Testis (tissue), 3 donors: ENCODE data around the gene SDHA. TPM values are rescaled to one million over a fixed set of nuclear protein-coding genes. Genes with fewer than 3 reads are reported as not detected.

ENCODE experiments used
- DNase-seq: peaks from one replicate; pipeline ENCODE4 v3.0.0-alpha.2; 2019
- H3K27ac ChIP-seq, 2 donors: fragments of 200-600 bp; sonication (generic); one replicate each; pipeline ENCODE4 v1.5.1; 2019
- H3K27me3 ChIP-seq: fragments of 200-600 bp; sonication (generic); one replicate; pipeline ENCODE4 v1.5.1; 2019
- H3K36me3 ChIP-seq: fragments of 200-600 bp; sonication (generic); one replicate; pipeline ENCODE4 v1.5.1; 2017; ENCODE audit warnings: low read depth; ENCODE audit errors: missing control alignments
- H3K4me1 ChIP-seq: fragments of 200-600 bp; sonication (generic); one replicate; pipeline ENCODE4 v1.5.1; 2019
- H3K4me3 ChIP-seq, 2 donors: fragments of 200-600 bp; sonication (generic); one replicate each; pipeline ENCODE4 v1.5.1; 2017 to 2019
- H3K9me3 ChIP-seq: fragments of 200-600 bp; sonication (generic); one replicate; pipeline ENCODE4 v1.5.1; 2017
- CTCF ChIP-seq, 3 experiments: fragments of 450-650 bp in 2 of 3; fragments of 200-600 bp in 1 of 3; sonication (generic) in 1 of 3; IDR thresholded peaks; one replicate each; pipeline ENCODE4 v1.5.1; 2016 to 2019; ENCODE audit warnings: antibody characterized with exemption in 3 of 3, mild to moderate bottlenecking in 2 of 3, moderate library complexity in 1 of 3
- POLR2A ChIP-seq: fragments of 450-650 bp; IDR thresholded peaks from one replicate; pipeline ENCODE4 v1.6.1; 2017; ENCODE audit warnings: antibody characterized with exemption, mild to moderate bottlenecking, moderate library complexity
- WGBS, 2 donors: methylation state at CpG; one replicate each; pipeline ENCODE4 v1.1.5; 2018; 5-methylcytosine and 5-hydroxymethylcytosine counted together
- intact Hi-C: fragments of 100-400 bp; cut with DNase I; formaldehyde crosslinking; loops from one replicate; pipeline ENCODE4 v1.15.1; 2023; ENCODE audit warnings: low total_unique reads
- polyA plus RNA-seq: library from polyadenylated mRNA; stranded (reverse); fragments of 350-450 nt; fragmentation: Illumina TruSeq; extraction: RNeasy Lipid Tissue Mini Kit (QIAGEN cat#74804); gene quantifications from one replicate; pipeline ENCODE4 v1.2.3, GENCODE V29; 2014; ENCODE audit warnings: low read depth, low replicate concordance; ENCODE audit not compliant: insufficient read depth
- total RNA-seq, 2 donors: library from RNA; depleted of rRNA; stranded (reverse); fragments of >200 nt; gene quantifications; one replicate each; pipeline ENCODE4 v1.2.3, GENCODE V29; 2016

Gene SDHA
- total and polyA plus RNA-seq, 3 donors from 2014 or later, result 96.9 to 195 (median 107) TPM

DNA sequence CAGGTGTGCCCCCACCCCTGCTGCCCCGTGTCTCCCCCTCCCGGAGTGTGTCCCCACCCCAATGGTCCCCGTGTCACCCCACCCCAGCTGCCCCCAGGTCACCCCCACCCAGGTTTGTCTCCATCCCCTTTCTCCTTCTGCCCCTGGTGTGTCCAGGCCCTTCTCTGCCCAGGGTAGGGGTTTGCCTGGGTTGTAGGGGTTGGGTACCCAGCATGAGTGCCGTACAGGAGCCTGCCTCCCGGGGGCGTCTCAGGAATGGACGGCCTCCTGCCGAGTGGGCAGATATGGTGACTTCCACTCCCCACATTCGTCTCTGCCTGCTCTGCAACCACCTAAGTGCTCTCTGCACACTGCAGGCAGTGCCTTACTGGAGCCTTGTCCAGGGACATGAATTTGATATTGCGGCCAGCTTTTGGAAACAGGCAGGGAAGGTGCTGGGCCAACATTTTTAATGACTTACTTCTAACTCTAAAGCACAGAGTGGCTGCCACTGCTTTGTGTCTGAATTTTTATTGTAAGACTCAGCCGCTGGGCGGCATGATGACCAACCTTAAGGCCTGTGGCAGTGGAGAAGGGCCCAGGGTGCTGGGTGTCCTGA lies 20.1 kb upstream of the SDHA start:
- Histone ChIP-seq H3K4me3 (no peak overlapping the region), H3K27ac (no peak overlapping the region), H3K9me3 (no peaks in the 10 kb centered on the region), H3K4me1 (no peaks in the 10 kb centered on the region), H3K27me3 (no peaks in the 10 kb centered on the region), H3K36me3 (no peaks in the 10 kb centered on the region)
- DNase-seq, result no peak
- TF ChIP-seq POLR2A (no peak), CTCF (IDR thresholded peaks at IDR 0.05) (no peak)
- intact Hi-C loops, result no loop called here
- WGBS, 2 donors, result 80 to 86% methylated on average over 11 to 12 of the region's 12 CpGs

GRCh38 chr5:198516-199196 lies 19.5 kb upstream of the SDHA start:
- 92 to 96% methylated on average over 12 to 21 of the region's 21 CpGs for WGBS, 2 donors
- H3K36me3 ChIP-seq, result no peaks in the 10 kb centered on the region
- no peak overlapping the region for H3K4me3 ChIP-seq
- H3K4me1 ChIP-seq, result no peaks in the 10 kb centered on the region
- no peak for TF ChIP-seq POLR2A
- TF ChIP-seq CTCF (IDR thresholded peaks at IDR 0.05), result no peak
- H3K27me3 ChIP-seq, result no peaks in the 10 kb centered on the region
- no peak for DNase-seq
- intact Hi-C loops, result no loop called here
- H3K27ac ChIP-seq, result no peak overlapping the region
- H3K9me3 ChIP-seq, result no peaks in the 10 kb centered on the region

DNA sequence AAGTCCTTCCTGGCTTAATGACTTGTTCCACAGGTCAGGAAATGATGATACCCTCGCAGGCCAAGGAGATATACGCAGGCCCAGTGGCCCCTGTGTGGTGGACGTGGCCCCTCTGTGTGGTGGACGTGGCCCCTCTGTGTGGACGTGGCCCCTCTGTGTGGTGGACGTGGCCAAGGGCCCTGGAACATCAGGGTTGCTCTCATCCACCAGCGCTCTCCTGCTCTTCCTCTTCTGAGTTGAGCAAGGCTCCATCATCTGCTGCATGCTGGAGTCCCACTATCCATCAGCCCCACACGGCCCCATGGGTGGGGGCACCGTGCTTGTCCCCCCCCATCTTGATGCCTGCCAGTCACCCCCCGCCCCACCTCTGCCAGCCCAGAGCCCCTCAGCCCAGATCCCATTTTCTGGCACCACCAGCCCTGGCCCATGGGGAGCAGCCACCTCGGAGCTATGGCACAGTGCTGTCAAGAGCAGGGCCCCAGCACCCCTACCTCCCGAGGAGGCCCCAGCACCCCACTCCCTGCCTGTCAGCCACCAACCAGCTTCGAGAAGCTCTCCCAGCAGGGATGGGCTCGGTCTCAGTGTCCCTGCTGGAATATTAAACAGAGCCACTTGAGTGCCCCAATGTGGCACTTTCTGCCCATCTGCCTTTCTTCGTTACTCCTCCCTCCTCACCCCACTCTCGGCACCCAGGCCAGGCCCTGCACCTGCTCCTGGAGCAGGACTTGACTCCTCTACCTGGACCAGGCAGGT lies 18.7 kb upstream of the SDHA start:
- Histone ChIP-seq H3K9me3 (no peaks in the 10 kb centered on the region), H3K4me3 (no peak overlapping the region), H3K27ac (no peak overlapping the region), H3K4me1 (no peaks in the 10 kb centered on the region), H3K36me3 (no peaks in the 10 kb centered on the region), H3K27me3 (no peaks in the 10 kb centered on the region)
- no peak for DNase-seq
- intact Hi-C loops, result no loop called here
- no peak for TF ChIP-seq POLR2A
- no peak for TF ChIP-seq CTCF (IDR thresholded peaks at IDR 0.05)
- WGBS, 2 donors, result 95 to 98% methylated on average over 15 to 16 of the region's 16 CpGs

- TF ChIP-seq CTCF (IDR thresholded peaks at IDR 0.05) (no peak), POLR2A (no peak)
- 90 to 91% methylated on average over 19 to 23 of the region's 23 CpGs for WGBS, 2 donors
- intact Hi-C loops, result no loop called here
Observed at GRCh38 chr5:199950-200645, 18.0 kb upstream of the SDHA start.

More at GRCh38 chr5:199950-200645, 18.0 kb upstream of the SDHA start:
- H3K27me3 ChIP-seq, result no peaks in the 10 kb centered on the region
- no peak overlapping the region for H3K4me3 ChIP-seq
- no peaks in the 10 kb centered on the region for H3K4me1 ChIP-seq
- DNase-seq, result no peak
- no peaks in the 10 kb centered on the region for H3K36me3 ChIP-seq
- H3K27ac ChIP-seq, result no peak overlapping the region
- no peaks in the 10 kb centered on the region for H3K9me3 ChIP-seq
